ENCODE results near the gene CMPK2.

The CMPK2 gene

DNA sequence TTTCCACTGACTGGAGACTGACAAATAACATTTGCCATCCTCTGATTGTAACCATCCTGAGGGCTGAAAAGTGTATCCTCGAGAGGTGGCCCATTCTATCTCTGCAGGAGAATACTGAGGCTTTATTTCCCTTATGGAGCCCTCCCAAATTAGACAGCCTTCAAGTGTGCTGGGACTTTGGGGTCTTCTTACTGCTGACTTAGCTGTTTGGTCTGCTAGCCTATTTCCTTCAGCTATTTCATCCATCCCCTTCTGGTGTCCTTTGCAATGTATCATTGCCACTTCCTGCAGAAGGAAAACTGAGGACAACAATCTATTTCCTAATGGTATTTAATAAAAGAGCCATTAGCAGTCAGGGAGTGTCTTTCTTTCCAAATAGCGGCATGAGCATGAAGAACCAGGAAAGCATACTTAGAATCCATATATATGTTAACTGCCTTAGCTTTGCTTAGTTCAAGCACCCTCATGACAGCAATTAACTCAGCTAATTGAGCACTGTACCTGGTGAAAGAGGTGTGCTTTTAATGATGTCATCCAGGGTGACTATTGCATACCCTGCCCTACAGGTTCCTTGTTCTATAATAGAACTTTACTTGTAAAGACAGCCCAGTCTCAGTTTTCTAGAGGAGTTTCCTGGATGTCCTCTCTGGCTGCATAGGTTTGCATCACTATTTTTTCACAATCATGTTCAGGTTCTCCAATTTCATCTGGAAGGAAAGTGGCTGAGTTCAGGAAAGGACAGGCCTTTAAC is 24.0 kb downstream of the CMPK2 start:
- DNase-seq (ENCODE audit: low read depth) = no peak

- DNase-seq (ENCODE audit: low read depth) = no peak
Observed at GRCh38 chr2:6838673-6839319, 26.9 kb downstream of the CMPK2 start.

DNA sequence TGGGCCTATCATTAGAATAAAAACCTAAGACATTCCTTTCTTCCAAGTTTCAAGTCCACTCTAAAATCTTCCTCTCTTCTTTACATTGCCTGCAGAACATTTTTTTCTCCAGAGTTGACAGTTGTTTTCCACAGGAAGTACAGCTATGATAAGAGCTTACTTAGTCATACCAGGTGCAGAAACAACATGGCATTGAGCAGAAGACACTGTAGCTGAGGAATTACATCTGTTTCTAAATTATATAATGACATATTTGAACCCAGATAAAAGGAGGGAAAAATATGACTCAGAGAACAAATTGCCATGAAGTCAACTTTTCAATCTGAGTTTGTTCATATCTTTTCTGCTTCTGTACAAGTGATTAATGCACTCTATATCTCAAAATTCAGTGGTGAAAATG is 30.2 kb downstream of the CMPK2 start:
- peak; percentile 43 for DNase-seq (ENCODE audit: low read depth)

GRCh38 chr2:6834163-6834562 is 31.5 kb downstream of the CMPK2 start:
- DNase-seq (ENCODE audit: low read depth) = no peak

DNA sequence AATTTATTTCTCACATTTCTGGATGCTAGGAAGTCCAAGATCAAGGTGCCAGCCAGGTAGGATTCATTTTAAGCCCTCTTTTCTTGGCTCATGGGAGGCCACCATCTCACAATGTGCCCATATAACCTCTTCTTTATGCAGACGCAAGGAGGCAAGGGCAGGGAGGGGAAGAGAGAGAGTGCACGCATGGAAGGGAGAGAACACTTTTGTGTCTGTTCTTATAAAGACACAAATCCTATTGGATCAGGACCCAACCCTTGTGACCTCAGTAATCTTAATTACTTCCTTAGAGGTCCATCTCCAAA is 32.5 kb downstream of the CMPK2 start:
- DNase-seq (ENCODE audit: low read depth) = no peak

- no peak for DNase-seq (ENCODE audit: low read depth)
Observed at GRCh38 chr2:6832596-6833299, 33.0 kb downstream of the CMPK2 start.

DNA sequence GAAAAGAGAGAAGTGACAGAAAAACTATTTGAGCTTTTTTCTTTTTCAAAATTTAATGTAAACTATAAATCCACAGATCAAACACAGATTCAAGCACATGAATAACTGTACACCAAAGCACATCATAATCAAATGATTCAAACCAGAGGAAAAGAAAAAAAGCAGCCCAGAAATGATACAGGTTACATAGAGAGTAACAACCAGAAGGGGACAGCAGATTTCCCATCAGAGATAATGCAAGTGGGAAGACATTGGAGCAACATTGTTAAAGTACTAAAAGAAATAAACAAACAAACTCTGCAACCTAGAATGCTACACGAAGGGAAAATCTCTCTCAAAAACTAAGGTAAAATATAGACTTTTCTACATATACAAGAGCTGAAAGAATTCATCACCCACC is 34.5 kb downstream of the CMPK2 start:
- DNase-seq (ENCODE audit: low read depth) = no peak

DNA sequence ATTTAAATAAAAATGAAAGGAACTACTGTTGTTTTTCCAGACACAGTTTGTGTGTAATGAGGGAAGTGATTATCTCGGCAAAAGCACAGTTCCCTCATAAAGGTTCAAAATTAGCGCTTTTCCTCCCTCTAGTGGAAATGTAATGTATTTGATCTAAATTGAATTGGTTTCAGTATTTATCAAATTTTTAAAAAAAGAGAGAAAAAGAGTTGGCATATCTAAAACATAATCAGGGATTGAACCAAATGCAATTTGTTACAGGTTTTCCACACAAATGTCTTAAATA is 37.5 kb downstream of the CMPK2 start:
- DNase-seq (ENCODE audit: low read depth) = peak; percentile 49

- no peak for DNase-seq (ENCODE audit: low read depth)
Observed at GRCh38 chr2:6827566-6828298, 38.0 kb downstream of the CMPK2 start.

GRCh38 chr2:6826081-6826913 is 39.4 kb downstream of the CMPK2 start:
- DNase-seq (ENCODE audit: low read depth) = peak; percentile 75

DNA sequence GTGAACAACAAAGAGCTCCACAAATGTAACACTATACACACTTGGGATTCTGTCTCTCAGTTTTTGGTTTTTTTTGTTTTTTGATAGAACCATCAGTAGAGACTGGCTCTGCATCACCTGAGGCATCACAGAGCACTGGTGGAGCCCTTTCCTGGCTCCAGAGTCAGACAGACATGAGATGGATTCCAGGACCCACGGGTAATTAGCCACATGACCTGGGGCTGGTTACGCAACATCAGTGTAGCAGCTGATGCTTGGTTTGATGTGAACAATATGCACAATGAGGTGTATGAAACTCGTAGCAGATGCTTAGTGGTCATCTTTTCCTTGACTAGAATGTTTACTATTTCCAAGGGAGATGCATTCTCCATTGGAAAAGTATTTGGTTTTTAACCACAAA is 40.7 kb downstream of the CMPK2 start:
- peak; percentile 86 for DNase-seq (ENCODE audit: low read depth)

DNA sequence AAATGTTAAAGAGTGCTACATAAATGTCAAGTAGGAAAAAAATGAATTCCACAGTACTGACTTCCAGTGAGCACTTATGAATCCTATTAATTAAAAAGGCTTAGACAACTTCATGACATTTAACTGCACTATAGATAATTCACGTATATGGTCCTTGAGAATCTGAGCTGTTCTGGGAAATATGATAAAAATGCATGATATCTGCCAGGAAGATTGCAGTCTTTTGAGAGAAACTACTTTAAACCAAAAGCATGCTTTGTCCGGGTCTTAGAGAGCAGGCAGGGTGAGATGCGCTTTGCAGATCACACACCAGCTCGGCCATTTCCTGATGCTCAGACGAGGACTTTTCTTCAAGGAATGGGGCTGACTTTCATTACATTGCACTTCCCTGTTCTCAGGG is 42.6 kb downstream of the CMPK2 start:
- DNase-seq (ENCODE audit: low read depth) = peak; percentile 64

- DNase-seq (ENCODE audit: low read depth) = no peak
Observed at GRCh38 chr2:6822406-6822805, 43.3 kb downstream of the CMPK2 start.

DNA sequence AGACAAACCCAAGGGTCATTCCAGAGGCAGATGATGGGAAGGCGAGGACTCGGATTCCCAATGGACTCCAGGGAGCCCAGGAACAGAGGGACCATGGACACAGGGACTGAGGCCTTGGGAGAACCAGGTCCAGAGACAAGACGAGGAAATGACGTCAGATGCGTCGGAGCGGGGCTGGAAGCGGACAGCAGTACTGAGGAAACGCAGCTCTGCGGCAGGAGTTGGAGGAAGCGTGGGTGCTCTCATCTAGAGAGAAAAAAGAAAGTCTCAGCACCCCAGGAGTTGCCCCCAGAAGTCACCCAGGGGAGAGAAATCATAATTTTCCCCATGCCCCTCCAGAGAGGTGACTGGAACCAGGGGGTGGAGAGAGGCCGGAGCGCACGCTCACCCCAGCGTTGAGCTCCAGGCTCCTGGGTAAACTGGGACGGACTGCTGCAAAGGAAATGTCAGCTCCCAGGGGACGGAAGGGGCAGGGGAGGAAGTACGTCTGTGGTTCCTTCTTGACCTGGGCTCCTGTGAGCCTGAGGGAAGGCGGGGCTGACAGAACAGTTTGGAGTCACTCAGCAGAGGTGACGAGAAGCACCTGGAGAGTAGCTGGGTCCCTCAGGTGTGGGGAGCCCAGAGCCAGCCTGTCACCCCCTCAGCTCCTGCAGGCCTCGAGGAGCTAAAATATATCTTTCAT is 44.7 kb downstream of the CMPK2 start:
- no peak for DNase-seq (ENCODE audit: low read depth)

- no peak for DNase-seq (ENCODE audit: low read depth)
Observed at GRCh38 chr2:6820236-6820635, 45.5 kb downstream of the CMPK2 start.

GRCh38 chr2:6819668-6820067 is 46.0 kb downstream of the CMPK2 start:
- no peak for DNase-seq (ENCODE audit: low read depth)

DNA sequence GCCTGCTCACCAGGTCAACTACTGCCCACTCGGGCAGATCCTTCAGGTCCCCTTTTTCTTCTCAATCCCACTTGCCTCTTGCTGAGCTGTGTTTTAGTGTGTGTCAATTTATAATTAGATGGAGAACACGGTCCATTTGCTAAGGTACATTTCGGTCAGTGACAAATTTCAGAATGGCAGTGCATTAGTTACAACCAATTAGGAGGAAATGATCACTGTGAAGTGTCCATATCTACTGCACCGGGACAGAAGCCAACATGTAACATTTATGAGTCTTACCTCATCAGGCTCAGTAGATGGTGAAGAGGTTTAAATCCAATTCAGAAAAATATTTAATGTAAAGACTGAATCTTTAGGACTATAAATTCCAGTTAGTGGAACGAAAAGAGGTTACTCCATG is 47.7 kb downstream of the CMPK2 start:
- DNase-seq (ENCODE audit: low read depth) = no peak

- no peak for DNase-seq (ENCODE audit: low read depth)
Observed at GRCh38 chr2:6814869-6815268, 50.8 kb downstream of the CMPK2 start.

GRCh38 chr2:6814312-6814711 is 51.4 kb downstream of the CMPK2 start:
- DNase-seq (ENCODE audit: low read depth) = no peak

GRCh38 chr2:6813573-6813972 is 52.1 kb downstream of the CMPK2 start:
- no peak for DNase-seq (ENCODE audit: low read depth)

GRCh38 chr2:6812857-6813530 is 52.7 kb downstream of the CMPK2 start:
- DNase-seq (ENCODE audit: low read depth) = no peak

All from amniotic epithelial cell (primary cell).